HG02943 (cell line): Measurements from ENCODE around the gene UBA3.

Experiments
- ATAC-seq: cut with Tn5 transposase; IDR thresholded peaks from one replicate; pipeline ENCODE4 v1.9.1; 2021; ENCODE audit warnings: mild to moderate bottlenecking, low read depth, moderate library complexity; ENCODE audit not compliant: unreplicated experiment

UBA3 gene

DNA sequence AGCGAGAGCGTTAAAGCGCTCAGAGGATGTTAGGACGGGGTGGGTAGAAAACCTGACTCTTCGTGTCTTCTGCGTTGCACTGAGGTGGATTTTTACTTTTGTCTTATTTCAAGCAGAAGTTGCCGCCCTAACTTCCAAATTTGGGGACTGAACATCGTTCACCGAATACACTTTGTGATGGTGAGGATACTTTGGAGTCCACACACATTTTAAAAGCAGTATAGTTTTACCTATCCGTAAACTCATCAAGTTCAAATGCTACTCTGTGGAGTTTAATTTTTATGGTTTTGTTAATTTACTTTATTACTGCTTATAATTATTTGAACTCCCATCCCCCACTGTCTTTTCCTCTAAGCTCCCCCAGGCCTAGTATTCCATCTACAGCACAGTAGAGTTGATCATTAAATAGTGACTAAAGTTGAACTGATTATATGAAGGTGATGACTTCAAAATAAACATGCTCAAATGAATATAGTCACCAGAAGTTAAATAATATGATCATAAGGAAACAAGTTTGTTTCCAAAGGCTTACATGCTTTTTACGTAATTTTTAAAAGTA, 66.1 kb downstream of the UBA3 start:
- ATAC-seq = no peak

GRCh38 chr3:69013253-69014021, 66.7 kb downstream of the UBA3 start, which contains the start of gene EOGT:
TSS of gene EOGT (minus strand) at chr3:69013684. CDS start at chr3:69009846, 3,838 bp downstream.
- ATAC-seq = peak; percentile 75

GRCh38 chr3:69012800-69013252, 67.3 kb downstream of the UBA3 start:
- peak; percentile 49 for ATAC-seq

- no peak for ATAC-seq
Measured at GRCh38 chr3:69012100-69012799, 67.9 kb downstream of the UBA3 start.

GRCh38 chr3:69011096-69011730, 69.0 kb downstream of the UBA3 start:
- ATAC-seq = no peak

- no peak for ATAC-seq
Measured at GRCh38 chr3:69009559-69010410, 70.4 kb downstream of the UBA3 start.

DNA sequence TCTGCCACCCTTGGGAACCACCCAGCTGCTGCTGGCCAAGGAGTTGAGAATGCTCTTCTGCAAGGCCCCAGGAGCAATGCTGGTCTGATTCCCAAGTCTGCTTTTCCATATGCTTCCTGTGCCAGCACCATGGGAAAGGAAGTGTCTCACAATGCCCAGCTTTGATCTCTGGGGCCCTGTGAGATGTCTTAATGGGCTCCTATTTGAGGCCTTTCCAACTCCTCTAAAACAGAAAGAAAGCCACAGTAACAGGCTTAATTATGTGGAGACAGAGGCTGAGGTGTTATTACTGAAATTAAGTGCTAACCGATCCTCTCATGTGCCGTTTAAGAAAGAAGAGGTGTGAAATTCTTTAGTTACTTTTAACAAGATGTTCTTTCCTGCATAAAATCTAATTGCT, 71.2 kb downstream of the UBA3 start:
- no peak for ATAC-seq

DNA sequence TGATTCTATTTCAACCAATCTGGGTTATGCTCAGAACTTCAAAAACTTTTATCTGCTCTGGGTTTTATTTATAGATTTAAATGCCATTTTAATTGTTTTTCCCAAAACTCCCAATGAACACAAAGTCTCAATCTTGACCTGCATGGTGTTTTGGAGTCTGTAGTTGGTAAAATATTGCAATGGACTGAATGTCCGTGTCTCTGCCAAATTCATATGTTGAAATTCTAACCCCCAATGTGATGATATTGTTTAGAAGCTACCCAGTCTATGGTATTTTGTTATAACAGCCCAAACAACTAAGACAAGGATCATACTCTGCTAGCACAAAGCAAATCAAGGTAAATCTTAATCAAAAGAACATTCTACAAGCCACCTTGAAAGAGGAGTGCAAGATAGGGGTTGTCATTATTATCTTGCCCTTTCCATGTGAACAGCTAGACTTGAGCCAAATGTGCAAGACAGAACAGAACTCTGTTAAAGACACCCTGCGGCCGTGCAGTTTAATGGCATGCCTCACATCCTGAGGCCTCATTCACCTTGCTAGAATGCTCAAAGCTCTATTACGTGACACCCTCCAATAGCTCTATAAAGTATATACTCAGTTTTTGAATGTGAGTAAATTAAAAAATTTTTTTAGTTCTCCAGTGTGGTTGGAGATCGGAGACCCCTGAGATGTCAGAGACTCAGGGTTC, 74.2 kb downstream of the UBA3 start:
- ATAC-seq = no peak

GRCh38 chr3:69005071-69005790, 74.9 kb downstream of the UBA3 start:
- no peak for ATAC-seq
